NCI-H1092 treated with DMSO at 0.1 percent for 48 hours (cell line): ENCODE data around the gene MADCAM1.
A peak's percentile ranks its signal among the peaks of the same experiment; 100 is the strongest.
"Not testable (repeated sequence)": the region's sequence is repeated elsewhere in the genome, so short reads cannot be mapped to it uniquely, and the experiment has no call there.

Source experiments
- DNase-seq: peaks from one replicate; lab custom pipeline; 2025; lab: John Stamatoyannopoulos, UW

MADCAM1 gene

GRCh38 chr19:465056-465816, 31.1 kb upstream of the MADCAM1 start:
- DNase-seq, result no peak

DNA sequence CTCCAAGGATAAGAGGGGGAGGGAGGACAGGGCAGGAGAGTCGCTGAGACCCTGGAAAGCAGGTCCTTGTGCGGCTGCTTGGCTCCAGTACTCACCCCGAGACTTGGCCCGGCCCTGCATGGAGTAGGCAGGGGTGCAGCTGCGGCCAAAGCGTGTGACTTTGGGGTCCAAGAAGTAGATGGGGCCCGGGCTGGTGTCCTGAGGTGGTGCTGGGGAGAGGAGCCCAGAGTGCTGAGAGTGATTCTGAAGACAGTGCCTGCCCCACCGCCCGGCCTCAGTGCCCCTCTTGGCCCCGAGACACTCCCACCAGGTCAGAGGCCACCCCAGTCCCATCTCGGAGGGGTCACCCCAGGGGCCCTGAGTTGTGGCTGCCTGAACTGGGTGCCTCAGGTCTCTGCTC, 28.7 kb upstream of the MADCAM1 start:
- no peak for DNase-seq

DNA sequence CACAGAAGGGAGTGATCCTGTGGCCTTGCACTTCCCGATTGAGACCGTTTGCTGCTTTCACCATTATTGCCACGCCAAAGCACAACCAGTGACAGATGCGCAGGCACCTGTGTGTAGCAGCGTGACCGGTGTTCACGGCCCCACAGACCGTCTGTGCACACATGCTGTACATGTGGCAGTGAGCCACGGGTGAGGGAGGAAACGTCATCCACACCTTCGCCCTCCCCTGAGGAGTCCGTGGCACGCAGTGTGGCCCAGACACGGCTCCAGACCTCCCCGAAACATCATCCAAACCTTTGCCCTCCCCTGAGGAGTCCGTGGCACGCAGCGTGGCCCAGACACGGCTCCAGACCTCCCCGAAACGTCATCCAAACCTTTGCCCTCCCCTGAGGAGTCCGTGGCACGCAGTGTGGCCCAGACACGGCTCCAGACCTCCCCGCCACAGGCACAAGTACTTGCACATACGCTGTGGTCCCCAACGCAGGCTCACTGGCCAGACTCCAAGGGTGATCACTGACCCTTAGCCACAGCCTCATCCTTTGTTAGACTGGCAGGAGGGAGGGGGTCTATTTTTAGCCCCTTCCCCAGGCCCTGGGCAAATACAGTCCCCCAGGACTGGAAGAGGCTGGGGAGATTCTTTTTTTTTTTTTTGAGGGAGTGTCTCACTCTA, 27.6 kb upstream of the MADCAM1 start:
- no peak for DNase-seq

DNA sequence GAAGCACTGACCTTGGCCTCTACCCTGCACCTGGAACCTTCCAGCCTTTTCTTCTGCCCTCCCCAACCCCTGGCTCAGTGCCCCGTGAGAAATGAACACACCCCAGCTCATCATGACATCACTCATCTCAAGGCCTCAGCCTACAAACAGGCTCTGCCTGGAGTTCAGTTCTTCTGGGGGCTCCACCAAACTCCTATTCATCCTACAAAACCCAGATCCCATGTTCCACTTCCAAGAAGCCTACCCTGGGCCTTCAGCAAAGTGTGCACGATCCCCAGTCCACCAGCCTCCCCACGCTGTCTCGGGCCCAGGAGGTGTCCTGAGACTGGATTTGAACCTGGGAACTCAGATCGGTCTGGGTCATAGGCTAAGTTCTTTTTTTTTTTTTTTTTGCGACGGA, 26.5 kb upstream of the MADCAM1 start:
- no peak for DNase-seq

DNA sequence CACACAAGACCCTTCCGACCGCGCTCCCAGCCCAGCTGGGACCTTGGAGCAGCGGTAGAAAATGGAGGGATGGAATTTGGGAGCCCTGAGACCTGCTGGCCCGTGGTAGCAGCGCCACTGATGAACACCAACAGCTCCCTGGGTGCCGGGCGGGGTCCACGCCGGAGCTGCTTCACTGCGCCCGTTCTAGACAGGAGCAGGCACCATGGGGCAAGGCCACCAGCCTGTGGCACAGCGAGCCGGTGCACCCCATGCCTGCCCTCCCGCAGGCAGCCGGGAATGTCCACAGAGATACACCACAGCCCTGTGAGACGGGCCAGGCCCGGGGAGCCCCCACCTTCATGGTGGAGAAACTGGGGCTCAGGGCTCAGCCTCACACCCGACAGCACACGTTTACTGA, 25.6 kb upstream of the MADCAM1 start:
- no peak for DNase-seq

- DNase-seq, result no peak
Observed at GRCh38 chr19:472005-472858, 24.1 kb upstream of the MADCAM1 start.

GRCh38 chr19:474126-475078, 21.9 kb upstream of the MADCAM1 start:
- no peak for DNase-seq

DNA sequence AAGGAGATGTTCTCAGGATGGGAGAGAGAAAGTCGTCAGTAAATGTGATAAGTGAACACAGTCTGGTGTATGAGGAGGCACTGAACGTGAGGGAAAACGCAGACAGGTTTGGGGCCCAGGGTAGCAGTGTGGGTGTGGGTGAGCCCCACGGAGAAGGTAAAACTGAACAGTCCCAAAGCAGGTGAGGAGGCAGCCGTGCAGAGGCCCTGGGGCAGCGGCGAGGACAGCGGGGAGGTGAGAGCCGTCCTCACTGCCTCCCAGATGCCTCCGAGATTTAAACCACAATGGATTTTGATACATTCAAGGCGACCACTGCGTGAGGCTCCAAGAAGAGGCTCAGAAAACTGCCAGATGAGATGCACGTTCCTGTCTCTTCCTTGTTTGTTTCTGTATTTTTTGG, 20.9 kb upstream of the MADCAM1 start:
- no peak for DNase-seq

GRCh38 chr19:478236-478903, 17.9 kb upstream of the MADCAM1 start:
- no peak for DNase-seq

DNA sequence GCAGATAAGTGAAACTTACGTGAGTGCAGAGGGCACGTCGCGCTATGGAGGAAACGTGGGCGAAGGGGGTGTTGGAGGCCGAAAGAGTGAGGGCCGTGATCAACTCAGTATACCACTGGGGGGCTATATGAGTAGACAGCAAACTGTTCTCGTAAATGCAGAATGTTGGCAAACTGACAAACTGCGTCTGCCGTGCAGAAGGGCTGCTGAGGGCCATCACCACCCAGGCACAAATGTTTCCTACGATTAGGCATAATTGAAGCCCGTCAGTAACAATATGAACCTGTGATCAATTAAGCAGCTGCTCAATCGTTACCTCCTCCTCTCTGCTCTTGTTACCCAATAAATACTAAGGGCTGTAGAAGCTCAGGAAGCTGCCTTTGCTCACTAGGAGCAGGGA, 17.3 kb upstream of the MADCAM1 start:
- peak; percentile 55 for DNase-seq

- peak; percentile 17 for DNase-seq
Observed at GRCh38 chr19:480016-480855, 16.1 kb upstream of the MADCAM1 start.

DNA sequence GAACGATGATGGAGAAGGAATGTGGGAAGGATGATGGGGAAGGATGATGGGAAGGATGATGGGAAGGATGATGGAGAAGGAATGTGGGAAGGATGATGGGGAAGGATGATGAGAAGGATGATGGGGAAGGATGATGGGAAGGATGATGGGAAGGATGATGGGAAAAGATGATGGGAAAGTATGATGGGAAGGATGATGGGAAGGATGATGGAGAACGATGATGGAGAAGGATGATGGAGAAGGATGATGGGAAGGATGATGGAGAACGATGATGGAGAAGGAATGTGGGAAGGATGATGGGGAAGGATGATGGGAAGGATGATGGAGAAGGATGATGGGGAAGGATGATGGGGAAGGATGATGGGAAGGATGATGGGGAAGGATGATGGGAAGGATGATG, 15.2 kb upstream of the MADCAM1 start:
- not testable (repeated sequence) for DNase-seq

DNA sequence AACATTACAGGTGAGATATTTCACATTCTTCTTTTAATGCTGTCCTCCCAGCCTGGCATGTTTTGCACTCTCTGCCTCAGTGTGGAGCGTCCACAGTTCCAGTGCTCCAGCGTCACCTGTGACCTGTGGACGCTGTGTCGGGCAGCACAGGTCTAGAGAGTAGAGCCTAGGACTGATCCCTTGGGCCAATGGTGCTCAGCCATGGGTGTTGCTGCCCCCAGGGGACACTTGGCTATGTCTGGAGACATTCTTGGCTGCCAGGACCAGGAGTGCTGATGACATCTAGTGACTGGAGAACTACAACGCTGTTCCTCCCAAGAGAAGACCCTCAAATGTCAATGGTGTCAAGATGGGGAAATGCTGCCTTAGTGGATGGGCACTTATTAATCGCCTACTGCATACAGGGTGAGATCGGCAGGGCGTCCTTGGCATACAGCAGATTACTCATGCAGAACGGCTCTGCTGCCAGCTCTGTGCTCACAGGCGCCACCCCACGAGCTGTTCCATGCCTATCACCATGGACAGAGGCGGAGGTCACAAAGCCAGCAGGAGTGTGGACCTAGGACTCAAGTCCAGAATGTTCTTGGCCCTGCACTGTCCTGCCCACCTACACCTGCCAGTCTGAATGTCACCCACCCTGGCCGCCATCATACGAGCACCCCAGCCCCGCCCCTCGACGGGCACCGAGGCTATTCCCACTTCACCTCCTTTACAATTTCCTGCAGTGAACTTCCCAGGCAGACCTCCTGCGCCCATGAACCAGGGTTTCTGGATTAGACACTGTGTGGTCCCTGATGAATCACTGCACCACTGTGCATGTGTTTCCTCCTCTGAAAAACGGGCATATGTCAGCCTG, 13.9 kb upstream of the MADCAM1 start:
- DNase-seq, result peak; percentile 14

GRCh38 chr19:483332-484072, 12.8 kb upstream of the MADCAM1 start:
- no peak for DNase-seq

- DNase-seq, result no peak
Observed at GRCh38 chr19:484494-484893, 11.8 kb upstream of the MADCAM1 start.

GRCh38 chr19:485077-485476, 11.2 kb upstream of the MADCAM1 start:
- no peak for DNase-seq

- DNase-seq, result peak; percentile 59
Observed at GRCh38 chr19:485583-486236, 10.6 kb upstream of the MADCAM1 start.
